Nephron (organoid): ENCODE data around the gene STX7.

Source experiments
- H3K27ac Mint-ChIP-seq, 3 experiments: 2 replicates each; pipeline ENCODE4 v1.8.0; 2020; ENCODE audit warnings: mixed read lengths in 3 of 3, mild to moderate bottlenecking in 2 of 3, moderate library complexity in 1 of 3
- H3K27me3 Mint-ChIP-seq: 2 replicates; pipeline ENCODE4 v1.8.0; 2021; ENCODE audit warnings: low read depth, mild to moderate bottlenecking, moderate library complexity, mixed read lengths
- H3K36me3 Mint-ChIP-seq: 2 replicates; pipeline ENCODE4 v1.8.0; 2020; ENCODE audit warnings: low read depth, mixed read lengths
- H3K4me1 Mint-ChIP-seq: 2 replicates; pipeline ENCODE4 v1.8.0; 2020; ENCODE audit warnings: mixed read lengths
- H3K4me3 Mint-ChIP-seq, 3 experiments: 2 replicates each; pipeline ENCODE4 v1.8.0; 2020; ENCODE audit warnings: mild to moderate bottlenecking in 3 of 3, mixed read lengths in 3 of 3, moderate library complexity in 2 of 3
- H3K9me3 Mint-ChIP-seq: 2 replicates; pipeline ENCODE4 v1.8.0; 2020; ENCODE audit warnings: mixed read lengths
- TF ChIP-seq, protein P1 (sequence below), 3 experiments: fragments of 200-600 bp; sonication (generic); IDR thresholded peaks; one replicate each; pipeline ENCODE4 v1.5.0; 2021; ENCODE audit warnings: antibody characterized with exemption in 3 of 3; ENCODE audit not compliant: unreplicated experiment in 3 of 3

Gene STX7

DNA sequence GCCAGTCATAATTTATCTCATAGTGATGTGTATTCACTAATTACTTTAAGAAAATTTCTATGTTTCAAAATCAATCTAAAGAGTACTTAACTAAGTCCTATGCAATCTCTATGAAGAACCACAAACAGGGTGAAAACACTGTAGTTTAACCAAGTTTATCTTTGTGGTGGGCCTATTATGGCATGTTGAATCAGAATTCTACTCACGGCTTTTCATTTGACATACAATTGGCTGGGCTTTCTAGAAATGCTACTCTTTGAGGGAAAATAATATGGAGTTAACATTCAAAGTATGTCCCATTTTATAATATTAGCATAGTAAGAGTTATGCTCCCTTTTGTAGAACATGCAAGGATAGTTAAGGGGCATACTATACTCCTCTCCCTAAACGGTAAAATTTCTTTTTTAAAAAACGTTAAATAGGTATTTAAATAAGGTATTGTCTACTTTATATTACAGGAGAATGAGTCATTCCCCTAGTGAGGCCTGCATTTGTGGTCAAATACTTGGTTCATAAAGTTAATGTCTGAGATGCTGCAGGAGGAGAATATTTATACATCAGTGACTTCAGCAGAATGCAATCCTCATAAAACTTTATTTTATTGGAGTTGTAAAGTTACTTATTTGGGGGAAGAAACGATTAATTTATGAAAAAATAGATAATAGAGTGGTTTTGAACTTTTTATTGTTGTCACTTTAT, 113.4 kb downstream of the STX7 start:
- TF ChIP-seq, protein P1, sequence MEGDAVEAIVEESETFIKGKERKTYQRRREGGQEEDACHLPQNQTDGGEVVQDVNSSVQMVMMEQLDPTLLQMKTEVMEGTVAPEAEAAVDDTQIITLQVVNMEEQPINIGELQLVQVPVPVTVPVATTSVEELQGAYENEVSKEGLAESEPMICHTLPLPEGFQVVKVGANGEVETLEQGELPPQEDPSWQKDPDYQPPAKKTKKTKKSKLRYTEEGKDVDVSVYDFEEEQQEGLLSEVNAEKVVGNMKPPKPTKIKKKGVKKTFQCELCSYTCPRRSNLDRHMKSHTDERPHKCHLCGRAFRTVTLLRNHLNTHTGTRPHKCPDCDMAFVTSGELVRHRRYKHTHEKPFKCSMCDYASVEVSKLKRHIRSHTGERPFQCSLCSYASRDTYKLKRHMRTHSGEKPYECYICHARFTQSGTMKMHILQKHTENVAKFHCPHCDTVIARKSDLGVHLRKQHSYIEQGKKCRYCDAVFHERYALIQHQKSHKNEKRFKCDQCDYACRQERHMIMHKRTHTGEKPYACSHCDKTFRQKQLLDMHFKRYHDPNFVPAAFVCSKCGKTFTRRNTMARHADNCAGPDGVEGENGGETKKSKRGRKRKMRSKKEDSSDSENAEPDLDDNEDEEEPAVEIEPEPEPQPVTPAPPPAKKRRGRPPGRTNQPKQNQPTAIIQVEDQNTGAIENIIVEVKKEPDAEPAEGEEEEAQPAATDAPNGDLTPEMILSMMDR (IDR thresholded peaks at IDR 0.05; ENCODE audit: unreplicated experiment in 3 of 3): no peak
- H3K4me3 Mint-ChIP-seq: peak overlapping the region; percentile 90 to 93 (median 92)
- H3K27ac Mint-ChIP-seq: peak overlapping the region; percentile 95 to 97 (median 96)
- peaks cover 39% of the 10 kb centered on the region for H3K4me1 Mint-ChIP-seq
- H3K27me3 Mint-ChIP-seq: peaks cover 10% of the 10 kb centered on the region
- H3K9me3 Mint-ChIP-seq: peaks cover 28% of the 10 kb centered on the region
- H3K36me3 Mint-ChIP-seq: peaks cover 33% of the 10 kb centered on the region
